Measurements from ENCODE around the gene EDEM2. TPM values are rescaled to one million over a fixed set of nuclear protein-coding genes. Genes with fewer than 3 reads are reported as not detected.
"Not testable (repeated sequence)": the region's sequence is repeated elsewhere in the genome, so short reads cannot be mapped to it uniquely, and the experiment has no call there.

The EDEM2 gene
- total and polyA plus RNA-seq, 8 donors, result 17.6 to 48.7 (median 20.8) TPM

- DNase-seq, result no peak
- intact Hi-C loops (cut with DNase I), result no loop called here
- Histone ChIP-seq H3K9me3 (no peaks in the 10 kb centered on the region), H3K27ac (no peak overlapping the region), H3K36me3 (peaks cover 0 to 11% of the 10 kb centered on the region in 2 donors), H3K4me3 (no peak overlapping the region), H3K27me3 (no peaks in the 10 kb centered on the region), H3K4me1 (peaks cover 5 to 84% of the 10 kb centered on the region in 2 donors)
- ATAC-seq, result peak; percentile 47
- TF ChIP-seq, protein P1, sequence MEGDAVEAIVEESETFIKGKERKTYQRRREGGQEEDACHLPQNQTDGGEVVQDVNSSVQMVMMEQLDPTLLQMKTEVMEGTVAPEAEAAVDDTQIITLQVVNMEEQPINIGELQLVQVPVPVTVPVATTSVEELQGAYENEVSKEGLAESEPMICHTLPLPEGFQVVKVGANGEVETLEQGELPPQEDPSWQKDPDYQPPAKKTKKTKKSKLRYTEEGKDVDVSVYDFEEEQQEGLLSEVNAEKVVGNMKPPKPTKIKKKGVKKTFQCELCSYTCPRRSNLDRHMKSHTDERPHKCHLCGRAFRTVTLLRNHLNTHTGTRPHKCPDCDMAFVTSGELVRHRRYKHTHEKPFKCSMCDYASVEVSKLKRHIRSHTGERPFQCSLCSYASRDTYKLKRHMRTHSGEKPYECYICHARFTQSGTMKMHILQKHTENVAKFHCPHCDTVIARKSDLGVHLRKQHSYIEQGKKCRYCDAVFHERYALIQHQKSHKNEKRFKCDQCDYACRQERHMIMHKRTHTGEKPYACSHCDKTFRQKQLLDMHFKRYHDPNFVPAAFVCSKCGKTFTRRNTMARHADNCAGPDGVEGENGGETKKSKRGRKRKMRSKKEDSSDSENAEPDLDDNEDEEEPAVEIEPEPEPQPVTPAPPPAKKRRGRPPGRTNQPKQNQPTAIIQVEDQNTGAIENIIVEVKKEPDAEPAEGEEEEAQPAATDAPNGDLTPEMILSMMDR (IDR thresholded peaks at IDR 0.05), result no peak
Observed at GRCh38 chr20:35085477-35086225, 61.5 kb downstream of the EDEM2 start.

GRCh38 chr20:35084998-35085397 is 62.1 kb downstream of the EDEM2 start:
- no peak overlapping the region for H3K4me3 ChIP-seq
- H3K4me1 ChIP-seq, result peaks cover 8 to 84% of the 10 kb centered on the region in 2 donors
- H3K27ac ChIP-seq, result no peak overlapping the region
- no peaks in the 10 kb centered on the region for H3K9me3 ChIP-seq
- ATAC-seq (no peak), DNase-seq (no peak)
- H3K36me3 ChIP-seq, result peaks cover 0 to 11% of the 10 kb centered on the region in 2 donors
- intact Hi-C loops (cut with DNase I), result no loop called here
- H3K27me3 ChIP-seq, result no peaks in the 10 kb centered on the region
- TF ChIP-seq, protein P1 (IDR thresholded peaks at IDR 0.05), result no peak

DNA sequence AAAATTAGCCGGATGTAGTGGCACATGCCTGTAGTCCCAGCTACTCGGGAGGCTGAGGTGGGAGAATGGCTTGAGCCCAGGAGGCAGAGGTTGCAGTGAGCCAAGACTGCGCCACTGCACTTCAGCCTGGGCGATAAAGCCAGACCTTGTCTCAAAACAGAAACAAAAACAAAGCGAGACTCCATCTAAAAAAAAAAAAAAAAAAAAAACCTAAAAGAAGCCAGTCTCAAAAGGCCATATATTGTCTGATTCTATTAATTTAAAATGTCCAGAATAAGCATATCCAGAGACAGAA is 66.8 kb downstream of the EDEM2 start:
- not testable (repeated sequence) for ATAC-seq

GRCh38 chr20:35079472-35080347 is 67.4 kb downstream of the EDEM2 start:
- TF ChIP-seq, protein P1 (IDR thresholded peaks at IDR 0.05), result no peak
- DNase-seq, result no peak
- intact Hi-C loops (cut with DNase I), result no loop called here
- no peaks in the 10 kb centered on the region for H3K27me3 ChIP-seq
- no peak overlapping the region for H3K27ac ChIP-seq
- peaks cover 8 to 39% of the 10 kb centered on the region in 2 donors for H3K4me1 ChIP-seq
- no peaks in the 10 kb centered on the region for H3K9me3 ChIP-seq
- no peak overlapping the region for H3K4me3 ChIP-seq
- H3K36me3 ChIP-seq, result peaks cover 0 to 26% of the 10 kb centered on the region in 2 donors
- ATAC-seq, result no peak

More for the DNA sequence above, 66.8 kb downstream of the EDEM2 start:
- H3K9me3 ChIP-seq; H3K27ac ChIP-seq; H3K27me3 ChIP-seq; H3K4me3 ChIP-seq; intact Hi-C loops (cut with DNase I); DNase-seq: not testable (repeated sequence)
- Histone ChIP-seq H3K4me1 (peaks cover 8 to 45% of the 10 kb centered on the region in 2 donors), H3K36me3 (peaks cover 0 to 26% of the 10 kb centered on the region in 2 donors)

DNA sequence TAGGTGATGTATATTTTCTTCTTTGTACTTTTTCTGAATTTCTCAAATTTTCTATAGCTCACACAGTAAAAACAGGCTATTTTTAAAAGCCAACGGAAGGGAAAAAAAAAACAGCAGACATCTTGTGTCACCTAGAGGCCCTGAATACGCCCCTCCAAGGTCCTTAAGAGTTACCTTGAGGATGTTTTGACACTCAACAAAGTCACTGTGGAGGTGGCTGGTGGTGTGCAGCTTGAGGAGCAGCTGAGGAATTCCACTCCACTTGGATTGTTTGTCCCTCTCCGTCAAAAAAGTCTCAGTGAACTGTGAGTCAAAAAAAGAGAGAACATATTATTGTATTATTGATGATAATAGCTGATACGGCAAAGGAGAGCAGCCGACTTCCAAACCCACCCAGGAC is 69.3 kb downstream of the EDEM2 start:
- Histone ChIP-seq H3K36me3 (peaks cover 0 to 26% of the 10 kb centered on the region in 2 donors), H3K9me3 (no peaks in the 10 kb centered on the region), H3K4me1 (peaks cover 8 to 26% of the 10 kb centered on the region in 2 donors), H3K4me3 (no peak overlapping the region), H3K27ac (no peak overlapping the region), H3K27me3 (no peaks in the 10 kb centered on the region)
- ATAC-seq, result peak; percentile 86
- TF ChIP-seq, protein P1 (IDR thresholded peaks at IDR 0.05), result no peak
- intact Hi-C loops (cut with DNase I), result no loop called here
- no peak for DNase-seq
